ENCODE measurements around the gene ROGDI. TPM values are rescaled to one million over a fixed set of nuclear protein-coding genes. Genes with fewer than 3 reads are reported as not detected.

The ROGDI gene
- total RNA-seq, 1 experiment from 2014 or later: 36.4 TPM

DNA sequence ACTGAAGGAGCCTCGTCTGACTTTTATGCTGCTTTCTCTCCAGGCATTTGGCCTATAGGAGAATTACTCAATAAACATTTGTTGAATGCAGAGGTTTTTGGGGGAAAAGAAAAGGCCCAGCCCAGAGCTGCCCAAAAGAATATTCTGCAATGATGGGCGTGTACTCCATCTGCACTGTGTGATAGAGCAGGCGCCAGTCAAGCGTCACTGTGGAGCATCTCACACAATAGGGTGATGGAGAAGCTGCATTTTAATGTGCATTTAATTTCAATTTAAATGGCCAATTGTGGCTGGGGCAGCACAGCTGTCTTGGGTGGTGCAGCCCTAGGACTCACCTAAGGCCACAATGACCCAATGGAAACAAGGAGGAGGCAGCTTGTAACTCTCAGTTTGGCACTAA is 24.1 kb upstream of the ROGDI start:
- Mint-ChIP-seq H3K9me3 (no peaks in the 10 kb centered on the region), H3K27me3 (ENCODE audit: low read depth) (no peaks in the 10 kb centered on the region), H3K4me1 (no peaks in the 10 kb centered on the region), H3K36me3 (ENCODE audit: insufficient read depth in 1 of 3, low read depth in 3 of 3) (peaks cover 21 to 86% (median 67%) of the 10 kb centered on the region in 3 experiments; a peak in 6 of 7 replicates), H3K27ac (no peak overlapping the region), H3K4me3 (no peak overlapping the region)
- TF ChIP-seq, protein P1, sequence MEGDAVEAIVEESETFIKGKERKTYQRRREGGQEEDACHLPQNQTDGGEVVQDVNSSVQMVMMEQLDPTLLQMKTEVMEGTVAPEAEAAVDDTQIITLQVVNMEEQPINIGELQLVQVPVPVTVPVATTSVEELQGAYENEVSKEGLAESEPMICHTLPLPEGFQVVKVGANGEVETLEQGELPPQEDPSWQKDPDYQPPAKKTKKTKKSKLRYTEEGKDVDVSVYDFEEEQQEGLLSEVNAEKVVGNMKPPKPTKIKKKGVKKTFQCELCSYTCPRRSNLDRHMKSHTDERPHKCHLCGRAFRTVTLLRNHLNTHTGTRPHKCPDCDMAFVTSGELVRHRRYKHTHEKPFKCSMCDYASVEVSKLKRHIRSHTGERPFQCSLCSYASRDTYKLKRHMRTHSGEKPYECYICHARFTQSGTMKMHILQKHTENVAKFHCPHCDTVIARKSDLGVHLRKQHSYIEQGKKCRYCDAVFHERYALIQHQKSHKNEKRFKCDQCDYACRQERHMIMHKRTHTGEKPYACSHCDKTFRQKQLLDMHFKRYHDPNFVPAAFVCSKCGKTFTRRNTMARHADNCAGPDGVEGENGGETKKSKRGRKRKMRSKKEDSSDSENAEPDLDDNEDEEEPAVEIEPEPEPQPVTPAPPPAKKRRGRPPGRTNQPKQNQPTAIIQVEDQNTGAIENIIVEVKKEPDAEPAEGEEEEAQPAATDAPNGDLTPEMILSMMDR (conservative IDR thresholded peaks at IDR 0.05): no peak
- Histone ChIP-seq H3K79me1 (ENCODE audit: insufficient read depth, low read depth, low read length, poor library complexity, severe bottlenecking) (no peaks in the 10 kb centered on the region), H3T11ph (ENCODE audit: low read length) (no peak overlapping the region), H2AFZ (ENCODE audit: low read length) (no peak overlapping the region), H2BK15ac (ENCODE audit: low read depth, low read length) (no peak overlapping the region), H3K18ac (ENCODE audit: insufficient read length, low read depth, low read length) (no peak overlapping the region), H2BK5ac (ENCODE audit: insufficient read length, low read length) (no peak overlapping the region), H2AK5ac (ENCODE audit: insufficient read length, low read length) (no peak overlapping the region), H3K9me3 (ENCODE audit: control insufficient read depth, low read depth, low read length) (no peaks in the 10 kb centered on the region), H2BK20ac (ENCODE audit: low read depth, low read length, poor library complexity, severe bottlenecking) (no peak overlapping the region), H4K91ac (ENCODE audit: insufficient read length, low read depth, low read length) (no peak overlapping the region), H2BK120ac (ENCODE audit: low read depth, low read length, poor library complexity, severe bottlenecking) (no peak overlapping the region), H3K79me2 (ENCODE audit: insufficient read depth, low read length) (no peaks in the 10 kb centered on the region), H3K27ac (ENCODE audit: insufficient read length, low read depth, low read length) (no peak overlapping the region), H4K8ac (replicated peaks; ENCODE audit: insufficient read length, low read depth, low read length) (no peak overlapping the region), H3K14ac (ENCODE audit: insufficient read depth, low read length) (no peak overlapping the region), H3K23ac (ENCODE audit: insufficient read length, low read depth, low read length) (no peak overlapping the region), H2BK12ac (ENCODE audit: insufficient read length, low read depth, low read length) (no peak overlapping the region), H3K27me3 (ENCODE audit: insufficient read depth, low read length) (no peaks in the 10 kb centered on the region), H4K5ac (ENCODE audit: insufficient read length, low read depth, low read length) (no peak overlapping the region), H3K4me1 (ENCODE audit: insufficient read depth, low read length) (no peaks in the 10 kb centered on the region), H3K4ac (ENCODE audit: low read depth, low read length) (no peak overlapping the region), H3K4me2 (ENCODE audit: insufficient read depth, insufficient read length, low read length) (no peak overlapping the region), H4K20me1 (ENCODE audit: control insufficient read depth, insufficient read depth, insufficient read length) (no peaks in the 10 kb centered on the region), H3K23me2 (ENCODE audit: insufficient read length, low read depth, low read length, poor library complexity, severe bottlenecking) (no peaks in the 10 kb centered on the region), H3K56ac (ENCODE audit: insufficient read length, low read depth, low read length) (no peak overlapping the region), H3K9ac (ENCODE audit: extremely low read depth, insufficient read length, low read length) (no peak overlapping the region)
- no peak for DNase-seq
- WGBS (ENCODE audit: extremely low coverage, insufficient read length, low lambda C conversion rate): no CpG with 5 or more reads among the region's 4 CpGs
